BLaER1 treated with 17β-estradiol and CSF1 and Interleukin-3, amounts not matched to agents 10 nM and 100 nM (cell line): ENCODE measurements around the gene GSC.

ENCODE experiments used
- H3K27ac ChIP-seq, 11 experiments: shearing (Covaris generic); formaldehyde crosslinking; 2 replicates each; pipeline ENCODE4 v1.8.1; 2022
- H3K27me3 ChIP-seq, 11 experiments: shearing (Covaris generic); formaldehyde crosslinking; 2 replicates each; pipeline ENCODE4 v1.8.1; 2022
- H3K36me3 ChIP-seq, 11 experiments: shearing (Covaris generic); formaldehyde crosslinking; 2 replicates each; pipeline ENCODE4 v1.8.1; 2022
- H3K4me1 ChIP-seq, 10 experiments: shearing (Covaris generic); formaldehyde crosslinking; 2 replicates each; pipeline ENCODE4 v1.8.1; 2022
- H3K4me2 ChIP-seq, 11 experiments: shearing (Covaris generic); formaldehyde crosslinking; 2 replicates each; pipeline ENCODE4 v1.8.1; 2022
- H3K4me3 ChIP-seq, 10 experiments: shearing (Covaris generic); formaldehyde crosslinking; 2 replicates each; pipeline ENCODE4 v1.8.1; 2022
- H3K9ac ChIP-seq, 11 experiments: shearing (Covaris generic); formaldehyde crosslinking; 2 replicates each; pipeline ENCODE4 v1.8.1; 2022
- H3K9me3 ChIP-seq, 11 experiments: shearing (Covaris generic); formaldehyde crosslinking; replicated peaks in 1 of 11; 2 replicates each; pipeline ENCODE4 v1.8.1; 2022
- H4K20me1 ChIP-seq, 11 experiments: shearing (Covaris generic); formaldehyde crosslinking; 2 replicates each; pipeline ENCODE4 v1.8.1; 2022
- Cebpa-rat ChIP-seq, 11 experiments: shearing (Covaris generic); IDR thresholded peaks; 2 replicates each; pipeline ENCODE4 v1.8.1; 2022

Gene GSC

GRCh38 chr14:94793901-94794300, 24.0 kb upstream of the GSC start:
- Histone ChIP-seq H3K4me2 (no peak overlapping the region), H3K4me1 (no peaks in the 10 kb centered on the region), H3K27ac (no peak overlapping the region), H3K27me3 (no peaks in the 10 kb centered on the region), H3K36me3 (no peaks in the 10 kb centered on the region), H3K4me3 (no peak overlapping the region), H4K20me1 (no peaks in the 10 kb centered on the region), H3K9ac (no peak overlapping the region), H3K9me3 (no peaks in the 10 kb centered on the region)
- no peak for TF ChIP-seq Cebpa-rat (IDR thresholded peaks at IDR 0.05)

- Histone ChIP-seq H3K9ac (no peak overlapping the region), H4K20me1 (no peaks in the 10 kb centered on the region; a peak in 1 of 22 replicates)
These were observed 17.7 kb upstream of the GSC start for GRCh38 chr14:94787655-94788054.

GRCh38 chr14:94787092-94787491, 17.2 kb upstream of the GSC start:
- TF ChIP-seq Cebpa-rat (IDR thresholded peaks at IDR 0.05): no peak

More at GRCh38 chr14:94787655-94788054, 17.7 kb upstream of the GSC start:
- no peaks in the 10 kb centered on the region for H3K9me3 ChIP-seq
- H3K4me3 ChIP-seq: no peak overlapping the region
- no peak overlapping the region for H3K27ac ChIP-seq
- TF ChIP-seq Cebpa-rat (IDR thresholded peaks at IDR 0.05): no peak
- H3K36me3 ChIP-seq: no peaks in the 10 kb centered on the region
- no peak overlapping the region for H3K4me2 ChIP-seq
- no peaks in the 10 kb centered on the region; a peak in 1 of 22 replicates for H3K27me3 ChIP-seq
- no peaks in the 10 kb centered on the region for H3K4me1 ChIP-seq

GRCh38 chr14:94780536-94781399, 10.9 kb upstream of the GSC start:
- Histone ChIP-seq H3K9me3 (no peaks in the 10 kb centered on the region), H3K36me3 (no peaks in the 10 kb centered on the region), H3K4me2 (no peak overlapping the region), H3K27me3 (peaks cover 21 to 35% (median 27%) of the 10 kb centered on the region in 11 experiments), H3K27ac (no peak overlapping the region), H4K20me1 (no peaks in the 10 kb centered on the region; a peak in 3 of 22 replicates), H3K4me3 (no peak overlapping the region), H3K4me1 (peaks cover 0 to 8% (median 0%) of the 10 kb centered on the region in 10 experiments; a peak in 7 of 20 replicates), H3K9ac (no peak overlapping the region)
- no peak for TF ChIP-seq Cebpa-rat (IDR thresholded peaks at IDR 0.05)

More at GRCh38 chr14:94787092-94787491, 17.2 kb upstream of the GSC start:
- no peaks in the 10 kb centered on the region for H3K4me1 ChIP-seq
- H3K27ac ChIP-seq: no peak overlapping the region
- no peak overlapping the region for H3K4me2 ChIP-seq
- no peaks in the 10 kb centered on the region; a peak in 1 of 22 replicates for H3K27me3 ChIP-seq
- no peaks in the 10 kb centered on the region; a peak in 1 of 22 replicates for H4K20me1 ChIP-seq
- no peaks in the 10 kb centered on the region for H3K9me3 ChIP-seq
- no peak overlapping the region for H3K4me3 ChIP-seq
- no peaks in the 10 kb centered on the region for H3K36me3 ChIP-seq
- no peak overlapping the region for H3K9ac ChIP-seq

GRCh38 chr14:94779713-94780112, 9.8 kb upstream of the GSC start:
- no peak overlapping the region for H3K4me2 ChIP-seq
- H3K36me3 ChIP-seq: no peaks in the 10 kb centered on the region
- peaks cover 31 to 46% (median 37%) of the 10 kb centered on the region in 11 experiments for H3K27me3 ChIP-seq
- no peak for TF ChIP-seq Cebpa-rat (IDR thresholded peaks at IDR 0.05)
- no peaks in the 10 kb centered on the region for H3K9me3 ChIP-seq
- H3K4me1 ChIP-seq: peaks cover 0 to 16% (median 0%) of the 10 kb centered on the region in 10 experiments; a peak in 7 of 20 replicates
- H3K9ac ChIP-seq: no peak overlapping the region
- H3K4me3 ChIP-seq: no peak overlapping the region
- no peak overlapping the region for H3K27ac ChIP-seq
- peaks cover 0 to 10% (median 2%) of the 10 kb centered on the region in 11 experiments; a peak in 10 of 22 replicates for H4K20me1 ChIP-seq

- peaks cover 5 to 24% (median 20%) of the 10 kb centered on the region in 11 experiments; a peak in 17 of 22 replicates for H3K9me3 ChIP-seq
- H3K27ac ChIP-seq: no peak overlapping the region
- H3K4me1 ChIP-seq: peaks cover 0 to 18% (median 0%) of the 10 kb centered on the region in 10 experiments; a peak in 7 of 20 replicates
- peaks cover 70 to 84% (median 76%) of the 10 kb centered on the region in 11 experiments for H3K27me3 ChIP-seq
- peak overlapping the region in 3 of 10 experiments; percentile 23 to 41 (median 33); a peak in 4 of 20 replicates for H3K4me3 ChIP-seq
- H3K9ac ChIP-seq: no peak overlapping the region
- no peak for TF ChIP-seq Cebpa-rat (IDR thresholded peaks at IDR 0.05)
- H3K36me3 ChIP-seq: no peaks in the 10 kb centered on the region
- H4K20me1 ChIP-seq: peaks cover 0 to 48% (median 33%) of the 10 kb centered on the region in 11 experiments; a peak in 17 of 22 replicates
- peak overlapping the region in 4 of 11 experiments; percentile 10 to 83 (median 61); a peak in 6 of 22 replicates for H3K4me2 ChIP-seq
These were observed 5.9 kb upstream of the GSC start for GRCh38 chr14:94775871-94776210.

- Histone ChIP-seq H3K4me1 (peaks cover 0 to 23% (median 5%) of the 10 kb centered on the region in 10 experiments; a peak in 10 of 20 replicates), H4K20me1 (peaks cover 0 to 54% (median 39%) of the 10 kb centered on the region in 11 experiments; a peak in 17 of 22 replicates), H3K4me3 (peak overlapping the region in 3 of 10 experiments; percentile 23 to 41 (median 33); a peak in 5 of 20 replicates), H3K27ac (no peak overlapping the region), H3K9ac (no peak overlapping the region), H3K9me3 (peaks cover 5 to 24% (median 20%) of the 10 kb centered on the region in 11 experiments; a peak in 17 of 22 replicates), H3K27me3 (peaks cover 76 to 90% (median 81%) of the 10 kb centered on the region in 11 experiments), H3K36me3 (no peaks in the 10 kb centered on the region), H3K4me2 (peak overlapping the region in 4 of 11 experiments; percentile 10 to 83 (median 61); a peak in 6 of 22 replicates)
- TF ChIP-seq Cebpa-rat (IDR thresholded peaks at IDR 0.05): no peak
These were observed 5.4 kb upstream of the GSC start for GRCh38 chr14:94775091-94775870.

- Histone ChIP-seq H4K20me1 (peaks cover 0 to 57% (median 44%) of the 10 kb centered on the region in 11 experiments; a peak in 17 of 22 replicates), H3K9ac (no peak overlapping the region), H3K4me2 (no peak overlapping the region), H3K27me3 (peaks cover 83 to 98% (median 89%) of the 10 kb centered on the region in 11 experiments), H3K27ac (no peak overlapping the region), H3K4me3 (no peak overlapping the region), H3K9me3 (peaks cover 5 to 24% (median 20%) of the 10 kb centered on the region in 11 experiments; a peak in 17 of 22 replicates), H3K36me3 (no peaks in the 10 kb centered on the region), H3K4me1 (peaks cover 3 to 23% (median 9%) of the 10 kb centered on the region in 10 experiments; a peak in 19 of 20 replicates)
- no peak for TF ChIP-seq Cebpa-rat (IDR thresholded peaks at IDR 0.05)
These were observed 4.6 kb upstream of the GSC start for GRCh38 chr14:94774344-94775090.
